Activated naive CD8-positive, alpha-beta T cell treated with anti-CD3 and anti-CD28 coated beads, Interleukin-2, amount 10 ng/mL, durations not matched to agents 7 days and 5 days (primary cell): ENCODE data around the gene GABRB3. TPM values are rescaled to one million over a fixed set of nuclear protein-coding genes. Genes with fewer than 3 reads are reported as not detected.

Source experiments
- ATAC-seq: fragments of 150-1000 bp; cut with Tn5 transposase; one replicate; pipeline ENCODE4 v1.10.0; 2021; ENCODE audit warnings: low read depth, moderate library complexity
- POLR2A ChIA-PET: fragments of 350-600 bp; sonication (Branson Sonifier 250); formaldehyde crosslinking; loops from one replicate; lab custom pipeline; 2021; ENCODE audit warnings: antibody characterized with exemption; lab: Charles Lee
- DNase-seq: peaks from one replicate; pipeline ENCODE4 v3.0.0; 2021
- H3K27ac Mint-ChIP-seq: one replicate; pipeline ENCODE4 v1.8.0; 2022; ENCODE audit warnings: mild to moderate bottlenecking, mixed read lengths
- H3K27me3 Mint-ChIP-seq: one replicate; pipeline ENCODE4 v1.8.0; 2022; ENCODE audit warnings: mild to moderate bottlenecking, moderate library complexity, mixed read lengths
- H3K36me3 Mint-ChIP-seq: one replicate; pipeline ENCODE4 v1.8.0; 2021; ENCODE audit warnings: mild to moderate bottlenecking, mixed read lengths
- H3K4me1 Mint-ChIP-seq: one replicate; pipeline ENCODE4 v1.8.0; 2021; ENCODE audit warnings: mixed read lengths
- H3K4me3 Mint-ChIP-seq: one replicate; pipeline ENCODE4 v1.8.0; 2022; ENCODE audit warnings: mild to moderate bottlenecking, moderate library complexity, mixed read lengths
- H3K9me3 Mint-ChIP-seq: one replicate; pipeline ENCODE4 v1.8.0; 2021; ENCODE audit warnings: mixed read lengths
- total RNA-seq, 2 experiments: library from RNA; stranded (reverse); gene quantifications; one replicate each; pipeline ENCODE4 v1.2.3, GENCODE V29; 2021

The GABRB3 gene
- total RNA-seq, 2 experiments from 2014 or later = not detected

DNA sequence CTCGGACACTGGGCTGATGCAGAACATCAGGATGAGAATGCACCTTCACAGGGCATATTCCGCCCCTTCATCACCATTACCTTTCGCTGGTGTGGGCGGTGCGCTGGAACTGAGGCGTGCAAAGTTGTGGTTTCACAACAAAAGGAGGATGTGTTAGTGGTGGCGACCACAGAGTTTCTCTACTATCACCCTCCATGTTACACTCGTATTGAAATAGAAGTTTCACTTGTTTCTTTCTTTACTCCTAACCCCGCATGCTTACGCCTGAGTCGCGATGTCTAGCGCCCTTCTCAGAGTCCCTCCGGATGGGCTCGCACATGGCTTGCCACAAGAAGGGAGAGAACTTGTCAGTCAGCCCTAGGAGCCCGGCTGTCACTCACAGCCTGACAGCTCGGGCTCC, 148.7 kb downstream of the GABRB3 start:
- Mint-ChIP-seq H3K4me1 (no peaks in the 10 kb centered on the region), H3K27me3 (no peaks in the 10 kb centered on the region), H3K4me3 (no peak overlapping the region), H3K27ac (no peak overlapping the region), H3K36me3 (no peaks in the 10 kb centered on the region), H3K9me3 (peaks cover 23% of the 10 kb centered on the region)
- no peak for ATAC-seq
- POLR2A ChIA-PET = no interaction called here
- DNase-seq = no peak

DNA sequence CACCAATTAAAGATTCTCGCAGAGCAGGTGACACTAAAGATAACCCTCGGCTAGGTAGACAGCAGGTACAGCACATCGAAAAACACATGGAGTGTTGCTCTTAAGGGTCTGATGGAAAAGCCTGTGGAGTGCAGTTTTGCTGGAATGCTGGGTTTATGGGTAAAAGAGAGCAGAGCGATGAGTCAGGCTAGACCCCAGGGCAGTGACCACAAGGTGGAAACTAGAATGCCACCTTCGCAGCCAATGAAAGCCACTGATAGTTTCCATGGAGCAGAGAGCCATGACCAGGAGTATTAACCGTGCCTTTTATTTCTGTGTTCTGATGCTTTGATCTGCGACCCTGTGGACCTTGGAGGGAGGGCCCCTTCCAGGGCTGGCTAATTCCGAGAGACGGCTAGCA, 149.8 kb downstream of the GABRB3 start:
- DNase-seq (no peak), ATAC-seq (no peak)
- H3K4me1 Mint-ChIP-seq = no peaks in the 10 kb centered on the region
- no peak overlapping the region for H3K4me3 Mint-ChIP-seq
- H3K27ac Mint-ChIP-seq = no peak overlapping the region
- H3K9me3 Mint-ChIP-seq = peaks cover 23% of the 10 kb centered on the region
- H3K27me3 Mint-ChIP-seq = no peaks in the 10 kb centered on the region
- H3K36me3 Mint-ChIP-seq = no peaks in the 10 kb centered on the region
- POLR2A ChIA-PET = no interaction called here

DNA sequence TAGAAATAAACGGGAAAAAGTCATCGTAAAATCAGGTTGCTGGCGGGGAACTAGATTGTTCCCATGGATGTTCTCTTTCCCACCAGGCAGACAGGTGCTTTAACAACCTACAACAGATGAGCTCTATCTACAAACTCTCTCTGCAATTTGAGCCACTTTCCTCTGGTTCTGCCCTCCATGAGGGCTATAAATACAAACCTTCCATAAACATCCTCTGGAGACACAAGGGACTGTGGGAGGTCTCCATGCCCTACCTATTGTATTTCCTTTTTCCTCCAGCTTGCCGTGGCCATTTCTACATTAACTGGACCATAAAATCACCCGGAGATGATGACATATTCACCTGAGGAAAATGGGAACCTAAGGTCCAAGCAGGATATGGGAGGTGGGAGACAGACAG, 151.1 kb downstream of the GABRB3 start:
- no peaks in the 10 kb centered on the region for H3K36me3 Mint-ChIP-seq
- POLR2A ChIA-PET = no interaction called here
- no peak for ATAC-seq

DNA sequence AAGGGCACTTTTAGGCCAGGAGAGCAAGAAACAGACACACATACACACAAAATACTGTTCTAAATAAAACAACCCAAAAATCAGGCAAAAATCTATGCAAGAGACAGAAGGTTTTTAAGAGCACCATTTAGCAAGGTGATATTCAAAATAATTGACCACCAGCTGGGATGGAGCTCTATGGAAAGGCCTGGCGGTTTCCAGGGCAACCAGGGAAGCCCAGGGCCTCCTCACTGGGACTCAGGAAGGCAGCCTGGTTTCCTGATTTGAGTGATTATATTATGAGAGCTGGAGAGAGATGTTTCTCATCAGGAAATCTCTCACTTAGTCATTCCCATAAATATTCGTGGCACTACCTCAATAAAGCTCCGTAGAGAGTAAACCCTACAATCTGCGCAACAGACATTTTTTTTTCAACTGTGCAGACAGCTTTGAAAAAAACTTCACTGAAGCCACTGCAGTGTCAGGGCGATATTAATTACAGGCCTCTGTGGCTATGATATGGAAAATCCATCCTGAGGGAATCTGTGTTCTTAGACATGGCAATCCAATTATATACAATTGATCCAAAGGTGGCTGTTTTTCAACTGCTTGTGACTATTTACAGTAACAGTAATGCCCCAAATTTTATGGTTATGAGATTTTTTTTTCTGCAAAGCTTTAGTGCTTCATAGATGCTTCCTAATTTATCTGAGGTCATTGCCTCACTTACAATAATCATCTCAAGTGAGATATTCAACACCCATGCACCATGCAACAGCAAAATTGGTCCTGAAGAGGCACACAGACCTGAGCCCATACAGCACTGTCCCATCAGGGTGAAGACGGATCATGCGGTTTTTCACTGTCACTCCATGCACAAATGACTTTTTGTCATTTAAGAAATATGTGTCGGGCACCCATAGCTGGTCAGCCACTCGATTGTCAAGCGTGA, 152.1 kb downstream of the GABRB3 start:
- ATAC-seq = no peak

More for the DNA sequence above, 151.1 kb downstream of the GABRB3 start:
- DNase-seq = no peak
- H3K4me3 Mint-ChIP-seq = no peak overlapping the region
- H3K27ac Mint-ChIP-seq = no peak overlapping the region
- H3K27me3 Mint-ChIP-seq = no peaks in the 10 kb centered on the region
- H3K9me3 Mint-ChIP-seq = peaks cover 17% of the 10 kb centered on the region
- H3K4me1 Mint-ChIP-seq = no peaks in the 10 kb centered on the region

DNA sequence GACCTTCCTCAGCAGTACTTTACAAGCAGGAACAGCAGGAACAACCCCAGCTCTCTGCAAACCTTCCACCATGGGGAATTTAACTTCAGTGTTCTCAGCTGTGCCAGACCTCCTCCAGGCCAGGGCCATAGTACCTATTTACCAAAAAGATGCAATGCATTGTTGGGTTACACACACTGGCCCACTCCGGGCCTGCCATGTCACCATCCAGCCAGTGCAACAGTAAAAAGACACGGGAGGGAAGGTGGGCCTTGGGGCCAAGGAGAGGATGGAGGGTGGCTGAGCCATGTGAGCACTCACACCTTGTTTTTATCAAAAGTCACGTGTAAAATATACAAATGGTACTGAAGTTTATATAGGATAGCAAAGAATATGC, 157.0 kb downstream of the GABRB3 start:
- ATAC-seq (no peak), DNase-seq (no peak)
- Mint-ChIP-seq H3K4me1 (no peaks in the 10 kb centered on the region), H3K27ac (no peak overlapping the region), H3K27me3 (no peaks in the 10 kb centered on the region), H3K36me3 (no peaks in the 10 kb centered on the region), H3K4me3 (no peak overlapping the region), H3K9me3 (peaks cover 10% of the 10 kb centered on the region)
- POLR2A ChIA-PET = no interaction called here

More for the DNA sequence above, 152.1 kb downstream of the GABRB3 start:
- Mint-ChIP-seq H3K4me3 (no peak overlapping the region), H3K36me3 (no peaks in the 10 kb centered on the region), H3K27ac (no peak overlapping the region), H3K9me3 (peaks cover 14% of the 10 kb centered on the region), H3K27me3 (no peaks in the 10 kb centered on the region), H3K4me1 (no peaks in the 10 kb centered on the region)
- POLR2A ChIA-PET = no interaction called here
- no peak for DNase-seq

DNA sequence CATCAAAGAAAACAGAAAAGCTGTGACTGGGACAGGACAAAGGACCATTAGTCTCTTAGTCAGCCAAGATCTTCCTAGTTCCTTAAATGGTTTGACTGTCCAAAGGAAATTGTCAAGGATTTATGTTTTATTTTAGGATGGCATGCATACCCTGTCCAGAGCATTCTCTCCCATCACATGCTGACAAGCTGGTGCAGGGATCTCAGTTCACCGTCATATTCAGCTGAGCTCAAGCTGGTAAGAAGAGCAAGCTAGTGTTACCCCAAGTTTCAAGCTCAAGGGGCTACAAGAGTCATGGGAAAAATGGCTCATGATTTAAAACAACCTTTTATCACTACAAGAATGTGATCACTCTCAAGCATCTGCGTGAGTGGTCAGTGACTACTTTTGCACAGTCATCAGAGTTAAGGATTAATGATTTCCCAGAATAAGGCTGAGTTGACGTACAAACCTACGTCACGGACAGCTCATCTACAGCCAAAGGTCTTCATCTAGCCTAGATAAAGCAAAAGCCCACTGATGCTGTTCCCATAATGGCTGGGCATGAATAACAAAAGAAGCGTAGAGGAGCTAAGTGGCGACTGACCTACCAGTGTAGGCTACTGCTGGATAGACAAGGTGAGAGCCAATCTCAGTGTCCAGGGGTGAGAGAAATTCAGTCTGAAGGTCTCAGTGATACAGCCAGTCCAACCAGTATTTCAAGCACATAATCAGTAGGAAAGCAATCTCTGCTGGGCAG, 157.5 kb downstream of the GABRB3 start:
- no peak overlapping the region for H3K4me3 Mint-ChIP-seq
- no peak overlapping the region for H3K27ac Mint-ChIP-seq
- ATAC-seq = no peak
- H3K27me3 Mint-ChIP-seq = no peaks in the 10 kb centered on the region
- DNase-seq = no peak
- H3K36me3 Mint-ChIP-seq = no peaks in the 10 kb centered on the region
- POLR2A ChIA-PET = no interaction called here
- H3K9me3 Mint-ChIP-seq = peaks cover 10% of the 10 kb centered on the region
- no peaks in the 10 kb centered on the region for H3K4me1 Mint-ChIP-seq

DNA sequence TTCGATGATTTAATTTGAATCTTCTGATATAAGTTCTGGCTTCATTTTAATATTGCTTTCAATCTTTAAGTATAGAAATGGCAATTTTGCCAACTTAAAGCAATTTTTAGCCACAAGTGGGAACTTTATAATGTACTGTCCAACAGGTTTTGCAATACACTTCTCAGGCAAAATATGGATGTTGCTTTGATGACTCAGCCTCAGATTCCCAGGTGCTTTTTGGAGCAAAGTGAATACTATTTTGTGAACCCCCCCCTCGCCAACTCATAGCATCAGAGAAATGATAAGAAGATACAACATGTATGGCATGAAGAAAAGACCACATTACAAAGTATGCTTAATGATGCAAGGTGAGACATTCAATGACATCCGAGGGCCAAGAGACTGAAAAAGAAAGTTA, 158.1 kb downstream of the GABRB3 start:
- H3K4me3 Mint-ChIP-seq = no peak overlapping the region
- H3K9me3 Mint-ChIP-seq = peaks cover 8% of the 10 kb centered on the region
- no peaks in the 10 kb centered on the region for H3K4me1 Mint-ChIP-seq
- no peaks in the 10 kb centered on the region for H3K27me3 Mint-ChIP-seq
- POLR2A ChIA-PET = no interaction called here
- H3K36me3 Mint-ChIP-seq = no peaks in the 10 kb centered on the region
- DNase-seq = no peak
- no peak overlapping the region for H3K27ac Mint-ChIP-seq
- no peak for ATAC-seq

DNA sequence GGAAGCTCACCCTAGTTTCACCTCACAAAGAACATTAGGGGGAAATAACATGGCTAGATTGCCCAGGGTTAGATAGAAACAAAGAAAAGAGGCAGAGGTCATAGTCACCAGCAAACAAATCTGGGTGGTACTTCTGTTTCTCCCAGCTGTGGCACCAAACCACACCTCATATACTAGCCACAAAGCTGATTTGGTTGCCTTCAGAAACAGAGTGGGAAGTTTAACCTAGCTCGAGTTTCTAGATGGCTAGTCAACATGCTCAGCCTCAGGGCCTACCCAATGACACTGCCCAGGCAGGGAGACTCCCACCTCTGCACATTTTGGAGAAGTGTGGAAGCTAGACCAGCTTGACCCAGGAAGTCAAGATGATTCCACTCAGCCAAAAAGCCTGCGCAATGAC, 174.2 kb downstream of the GABRB3 start:
- no peak for DNase-seq
- POLR2A ChIA-PET = no interaction called here
- H3K27me3 Mint-ChIP-seq = no peaks in the 10 kb centered on the region
- H3K36me3 Mint-ChIP-seq = no peaks in the 10 kb centered on the region
- peaks cover 11% of the 10 kb centered on the region for H3K9me3 Mint-ChIP-seq
- no peak for ATAC-seq
- H3K4me3 Mint-ChIP-seq = no peak overlapping the region
- H3K27ac Mint-ChIP-seq = no peak overlapping the region
- no peaks in the 10 kb centered on the region for H3K4me1 Mint-ChIP-seq

DNA sequence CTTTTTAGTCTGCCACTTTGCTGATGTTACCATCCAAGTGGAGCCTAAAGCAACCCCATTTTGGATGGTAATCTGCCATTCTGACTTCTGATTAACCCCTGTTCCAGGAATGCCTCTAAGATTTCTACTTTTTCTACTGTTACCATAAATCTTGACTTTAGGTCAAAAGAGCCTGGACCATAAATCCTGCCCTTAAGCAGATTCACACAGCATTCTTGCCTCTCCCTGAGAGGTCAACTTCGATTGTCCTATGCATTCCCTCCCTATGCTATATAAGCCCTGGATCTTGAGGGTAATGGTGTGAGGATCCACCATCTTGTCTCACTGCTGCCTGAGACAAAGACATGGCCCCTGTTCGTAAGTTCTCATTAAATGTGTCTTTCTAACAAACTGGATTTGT, 177.3 kb downstream of the GABRB3 start:
- Mint-ChIP-seq H3K4me3 (no peak overlapping the region), H3K4me1 (no peaks in the 10 kb centered on the region), H3K27ac (no peak overlapping the region), H3K36me3 (no peaks in the 10 kb centered on the region), H3K27me3 (no peaks in the 10 kb centered on the region), H3K9me3 (peaks cover 10% of the 10 kb centered on the region)
- DNase-seq (no peak), ATAC-seq (no peak)
- POLR2A ChIA-PET = no interaction called here

DNA sequence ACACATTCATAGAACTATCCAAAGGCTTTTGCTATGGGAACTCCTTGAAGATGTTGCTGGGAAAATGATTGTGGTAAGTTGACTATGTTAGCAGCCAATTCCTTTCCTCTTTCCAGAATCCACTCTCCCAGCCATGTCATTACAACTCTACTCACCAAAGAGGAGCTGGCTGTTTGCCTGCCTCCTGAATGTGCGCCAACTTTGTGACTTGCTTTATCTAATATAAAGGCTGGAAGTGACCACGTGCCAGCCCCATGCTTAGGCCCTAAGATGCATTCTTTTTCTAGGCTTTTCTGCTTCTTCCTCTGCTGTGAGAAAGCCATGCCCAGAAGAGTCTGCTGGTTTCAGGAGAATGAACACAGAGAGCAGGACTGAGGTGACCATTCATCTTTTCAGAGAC, 182.2 kb downstream of the GABRB3 start:
- no peaks in the 10 kb centered on the region for H3K4me1 Mint-ChIP-seq

DNA sequence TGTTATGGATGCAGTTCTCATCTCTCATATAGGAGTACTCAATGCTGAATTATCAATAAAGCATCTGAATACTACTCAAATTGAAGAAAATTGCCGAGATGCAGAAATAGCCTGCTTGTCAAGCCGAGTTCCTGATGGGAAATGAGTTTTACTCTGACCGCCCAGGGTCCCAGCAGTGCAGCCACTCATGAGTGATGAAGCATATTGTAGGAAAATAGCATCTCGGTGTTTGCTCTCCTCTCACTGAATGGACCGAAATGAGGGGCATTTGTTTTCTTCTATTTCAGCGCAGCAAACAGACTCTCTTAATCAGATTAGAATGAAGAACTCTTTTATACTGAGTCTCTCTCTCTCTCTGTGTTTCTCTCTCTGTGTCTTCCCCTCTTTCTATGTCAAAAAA, 190.0 kb downstream of the GABRB3 start:
- no peak for ATAC-seq
- no peaks in the 10 kb centered on the region for H3K27me3 Mint-ChIP-seq

More for the DNA sequence above, 182.2 kb downstream of the GABRB3 start:
- POLR2A ChIA-PET = no interaction called here
- H3K36me3 Mint-ChIP-seq = no peaks in the 10 kb centered on the region
- no peak for DNase-seq
- ATAC-seq = no peak
- H3K4me3 Mint-ChIP-seq = no peak overlapping the region
- no peaks in the 10 kb centered on the region for H3K27me3 Mint-ChIP-seq
- no peak overlapping the region for H3K27ac Mint-ChIP-seq
- H3K9me3 Mint-ChIP-seq = peaks cover 6% of the 10 kb centered on the region

DNA sequence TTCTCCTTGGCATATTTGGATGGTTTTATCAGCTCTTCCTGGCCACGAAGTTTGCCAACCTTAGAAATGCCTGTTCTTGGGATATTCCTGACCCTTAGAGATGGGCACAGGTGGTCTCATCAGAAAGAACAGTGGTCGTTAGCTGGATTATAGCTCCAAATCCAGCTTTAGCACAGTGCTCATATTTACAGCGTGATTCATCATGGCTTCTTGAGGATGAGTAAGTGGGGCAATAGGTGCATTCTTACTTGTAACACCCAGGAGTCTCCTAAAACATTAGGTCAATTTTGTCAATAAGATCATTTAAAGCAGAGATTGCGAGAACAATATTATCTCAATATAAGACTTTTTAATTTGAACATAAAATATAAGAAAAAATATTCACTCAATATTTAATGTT, 191.9 kb downstream of the GABRB3 start:
- no peaks in the 10 kb centered on the region for H3K36me3 Mint-ChIP-seq
- H3K4me1 Mint-ChIP-seq = no peaks in the 10 kb centered on the region
- H3K27ac Mint-ChIP-seq = no peak overlapping the region
- peaks cover 5% of the 10 kb centered on the region for H3K9me3 Mint-ChIP-seq
- DNase-seq (no peak), ATAC-seq (no peak)
- POLR2A ChIA-PET = no interaction called here
- no peak overlapping the region for H3K4me3 Mint-ChIP-seq
- H3K27me3 Mint-ChIP-seq = no peaks in the 10 kb centered on the region

More for the DNA sequence above, 190.0 kb downstream of the GABRB3 start:
- no peaks in the 10 kb centered on the region for H3K4me1 Mint-ChIP-seq
- POLR2A ChIA-PET = no interaction called here
- no peaks in the 10 kb centered on the region for H3K36me3 Mint-ChIP-seq
- no peak for DNase-seq
- H3K4me3 Mint-ChIP-seq = no peak overlapping the region
- peaks cover 4% of the 10 kb centered on the region for H3K9me3 Mint-ChIP-seq
- H3K27ac Mint-ChIP-seq = no peak overlapping the region

DNA sequence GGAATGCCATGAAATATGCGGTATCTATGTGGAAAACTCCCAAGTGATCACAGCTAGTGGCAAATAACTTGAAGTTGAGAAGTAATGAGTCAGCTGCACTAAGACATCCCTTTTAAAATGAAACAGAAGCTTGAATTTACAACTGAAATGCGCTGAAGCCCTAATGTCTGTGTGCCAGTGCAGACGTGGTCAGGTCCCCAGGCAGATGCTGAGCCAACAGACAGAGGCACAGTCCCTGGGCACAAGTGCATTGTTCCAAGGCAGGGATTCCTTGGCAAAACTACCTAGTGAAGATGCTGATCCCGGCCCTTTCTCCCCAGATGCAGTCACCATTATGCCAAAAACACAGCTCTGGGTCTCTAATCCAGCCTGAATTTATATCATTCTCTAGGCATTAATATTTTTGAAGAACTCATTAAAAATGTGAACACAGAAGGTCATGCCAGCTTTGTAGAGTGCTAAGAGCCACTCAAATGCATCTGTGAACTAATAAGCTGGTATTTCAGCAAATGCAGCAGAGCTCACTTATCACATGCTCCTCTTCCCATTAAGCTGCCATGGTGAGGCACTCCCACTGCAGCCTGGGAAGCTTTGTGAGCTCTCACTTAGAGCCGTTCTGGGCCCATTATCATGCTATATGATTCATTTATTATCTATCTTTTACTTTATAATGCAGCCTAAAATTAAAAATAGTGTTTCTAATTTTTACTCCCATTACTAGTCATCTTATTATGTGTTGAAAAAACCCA, 200.1 kb downstream of the GABRB3 start:
- Mint-ChIP-seq H3K4me1 (no peaks in the 10 kb centered on the region), H3K27me3 (no peaks in the 10 kb centered on the region), H3K36me3 (no peaks in the 10 kb centered on the region), H3K9me3 (peaks cover 9% of the 10 kb centered on the region), H3K4me3 (no peak overlapping the region), H3K27ac (no peak overlapping the region)
- ATAC-seq (no peak), DNase-seq (no peak)
- POLR2A ChIA-PET = no interaction called here
